HG03571 (cell line): ENCODE results near the gene KMT5B.
"Not testable (repeated sequence)": the region's sequence is repeated elsewhere in the genome, so short reads cannot be mapped to it uniquely, and the experiment has no call there.

Experiments
- ATAC-seq: cut with Tn5 transposase; IDR thresholded peaks from one replicate; pipeline ENCODE4 v1.9.1; 2021; ENCODE audit not compliant: unreplicated experiment

KMT5B gene

GRCh38 chr11:68213135-68213515 lies at the start of gene KMT5B:
Gene KMT5B, minus strand, starts transcription at chr11:68213296. Its CDS starts 23,220 bp downstream, at chr11:68190076.
- no peak for ATAC-seq

GRCh38 chr11:68262544-68262827 lies 49.4 kb upstream of the KMT5B start:
- no peak for ATAC-seq

DNA sequence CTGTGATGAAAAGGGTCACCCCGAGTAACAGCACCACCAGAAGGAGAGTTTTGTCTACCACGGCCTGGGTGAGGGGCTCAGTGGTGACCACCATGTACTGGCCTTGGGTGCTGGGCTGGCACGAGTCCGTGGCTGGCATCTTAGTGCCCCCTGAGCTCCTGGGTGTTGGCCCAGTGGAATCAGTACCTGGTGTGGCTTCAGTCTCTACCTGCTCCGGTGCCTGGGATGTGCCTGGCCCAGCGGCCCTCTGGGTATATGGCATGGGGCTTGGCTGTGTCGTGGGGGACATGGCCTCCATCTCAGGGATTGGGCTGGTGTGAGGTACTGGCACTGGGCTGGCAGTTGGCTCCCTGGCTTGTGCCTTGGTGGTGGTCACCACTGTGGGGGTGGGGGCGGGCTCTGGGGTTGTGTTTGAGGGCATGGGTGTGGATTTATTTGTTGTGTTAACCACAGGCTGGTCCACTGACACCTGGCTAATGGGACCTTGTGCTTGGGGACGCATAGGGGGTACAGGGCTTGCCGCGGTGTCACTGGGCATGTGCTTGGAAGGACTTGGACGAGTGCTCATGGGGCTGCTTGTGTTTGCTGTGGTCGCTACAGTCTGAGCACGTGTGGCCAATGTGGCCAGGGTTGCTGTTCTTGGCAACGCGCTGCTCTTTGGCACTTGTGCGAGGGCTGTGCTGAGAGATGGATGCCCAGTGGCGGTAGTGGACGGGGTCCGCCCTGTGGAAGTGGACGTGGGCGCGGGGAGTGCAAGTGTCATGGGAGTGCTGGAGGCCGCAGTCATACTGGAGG lies 48.9 kb upstream of the KMT5B start:
- ATAC-seq, result no peak

DNA sequence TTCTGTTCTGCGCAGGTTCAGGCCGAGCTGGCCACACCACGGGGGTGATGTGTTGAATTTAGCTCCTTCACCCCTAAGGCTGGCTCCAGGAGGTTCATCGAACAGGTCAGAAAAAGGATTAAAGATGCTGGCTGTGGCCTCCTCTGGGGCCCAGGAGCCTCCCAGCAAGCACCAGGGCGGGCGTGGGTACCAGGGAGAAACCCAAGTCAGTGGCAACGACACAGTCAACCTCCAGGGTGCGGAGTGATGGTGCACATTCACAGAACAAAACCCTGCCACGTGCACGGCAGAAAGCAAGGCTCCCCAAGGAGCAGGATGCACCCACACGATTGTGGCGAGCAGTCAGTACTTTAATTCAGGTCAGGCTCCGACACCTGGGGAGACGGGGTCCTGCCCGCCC lies 47.9 kb upstream of the KMT5B start:
- ATAC-seq, result no peak

DNA sequence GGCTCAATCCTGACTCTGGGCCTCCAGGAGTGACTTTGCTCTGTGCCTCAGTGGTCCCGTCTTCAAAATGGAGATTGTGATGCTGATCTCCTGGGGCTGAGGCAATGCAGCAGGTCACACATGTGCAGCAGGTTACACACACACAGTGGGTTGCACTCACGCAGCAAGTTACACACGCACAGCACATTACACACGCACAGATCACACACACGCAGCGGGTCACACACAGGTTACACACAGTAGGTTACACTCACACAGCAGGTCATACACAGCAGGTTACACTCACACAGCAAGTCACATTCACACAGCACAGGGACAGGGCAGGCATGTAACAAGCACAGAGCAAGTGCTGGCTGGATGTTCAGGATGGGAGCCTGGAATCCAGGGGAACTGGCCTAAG lies 47.4 kb upstream of the KMT5B start:
- no peak for ATAC-seq

- no peak for ATAC-seq
Measured at GRCh38 chr11:68259122-68259959, 46.2 kb upstream of the KMT5B start.

DNA sequence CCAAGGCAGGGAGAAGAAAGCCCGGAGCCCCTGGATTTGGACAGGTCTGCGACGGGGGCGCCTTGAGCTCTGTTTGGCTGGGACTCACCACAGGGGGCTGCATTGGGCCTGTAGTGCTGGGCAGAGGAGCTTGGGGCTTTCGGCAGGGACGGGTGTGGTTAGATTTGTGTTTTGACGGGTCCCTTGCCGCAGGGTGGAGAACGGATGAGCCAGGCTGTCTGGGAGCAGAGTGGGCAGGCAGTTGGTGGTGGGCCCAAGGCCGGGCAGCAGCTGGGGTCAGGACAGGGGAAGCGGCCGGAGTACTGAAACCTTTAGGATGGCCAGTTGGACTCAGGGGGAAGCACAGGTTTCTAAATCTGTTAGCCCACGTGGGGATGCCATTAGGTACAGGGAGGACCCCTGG lies 45.3 kb upstream of the KMT5B start:
- ATAC-seq, result no peak

DNA sequence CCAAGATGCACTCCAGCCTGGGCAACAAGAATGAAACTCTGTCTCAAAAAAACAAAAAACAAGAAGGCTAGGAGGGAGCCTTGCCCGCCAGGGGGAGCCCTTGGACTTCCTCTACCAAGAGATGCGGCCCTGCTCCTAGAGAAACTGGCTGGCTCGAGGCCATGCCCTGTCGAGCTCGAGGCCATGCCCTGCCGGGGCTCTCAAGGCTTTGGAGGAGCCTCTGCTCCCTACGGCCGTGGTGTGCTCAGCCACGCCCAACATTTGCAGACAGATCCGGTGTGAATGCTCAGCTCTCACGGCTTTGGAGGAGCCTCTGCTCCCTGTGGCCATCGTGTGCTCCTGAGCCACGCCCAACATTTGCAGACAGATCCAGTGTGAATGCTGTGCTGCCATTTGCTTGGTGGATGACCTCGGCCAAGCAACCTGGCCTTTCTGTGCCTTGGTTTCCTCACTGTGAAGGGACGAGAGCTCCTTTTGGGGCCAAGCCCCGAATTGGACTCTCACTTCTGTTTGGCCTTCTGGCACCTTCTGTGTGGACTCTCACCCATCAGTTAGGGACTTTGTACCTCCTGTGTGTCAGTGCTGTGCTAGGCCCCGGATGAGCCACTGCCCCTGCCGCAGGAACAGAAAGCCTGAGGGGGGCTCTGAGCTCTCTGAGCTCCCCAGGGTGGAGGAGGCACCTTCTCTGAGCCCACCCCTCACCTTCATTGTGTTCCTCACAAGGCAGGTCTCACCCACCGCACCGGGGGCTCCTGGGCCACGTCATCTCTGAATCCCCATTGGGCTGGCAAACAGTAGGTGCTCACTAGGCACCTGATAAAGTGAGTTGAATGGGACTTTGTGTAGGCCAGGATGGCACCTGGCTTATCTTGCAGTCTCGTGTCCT lies 44.6 kb upstream of the KMT5B start:
- no peak for ATAC-seq

GRCh38 chr11:68256331-68256741 lies 43.2 kb upstream of the KMT5B start:
- no peak for ATAC-seq

DNA sequence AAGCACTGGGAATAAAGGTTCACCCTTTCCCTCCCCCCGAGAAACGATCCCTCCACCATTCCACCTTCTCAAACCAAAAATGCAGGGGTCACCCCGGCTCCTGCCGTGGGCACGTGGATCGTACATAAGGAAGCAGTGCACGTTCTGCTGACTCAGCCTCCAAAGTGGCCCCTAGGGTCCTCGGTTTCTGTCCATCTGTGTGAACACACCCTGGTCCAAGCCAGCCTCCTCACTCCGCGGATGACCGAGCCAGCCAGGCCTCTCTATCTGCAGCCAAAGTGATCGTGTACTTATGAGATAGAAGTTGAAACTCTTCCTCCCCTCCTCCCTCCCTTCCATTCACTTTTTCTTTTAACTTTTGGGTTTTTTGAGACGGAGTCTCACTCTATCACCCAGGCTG lies 42.4 kb upstream of the KMT5B start:
- no peak for ATAC-seq

DNA sequence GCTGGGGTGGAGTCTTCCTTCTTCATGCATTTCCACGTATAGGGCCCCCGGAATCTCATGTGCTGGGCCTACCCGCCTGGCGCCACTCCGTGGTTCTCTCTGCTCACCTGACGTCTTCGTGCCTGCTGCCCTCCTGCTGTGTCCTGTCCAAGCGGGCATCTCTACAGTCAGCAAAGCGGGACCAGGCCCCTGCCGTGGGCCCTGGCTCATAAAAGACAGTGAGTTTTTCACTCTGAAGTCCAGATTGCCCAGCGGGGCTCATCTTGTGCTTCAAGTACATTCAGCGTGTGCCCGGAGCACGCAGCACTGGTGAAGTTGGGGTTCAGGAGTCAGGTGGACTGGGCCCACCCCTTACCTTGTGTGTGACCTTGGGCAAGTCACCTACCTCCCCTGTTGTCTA lies 41.3 kb upstream of the KMT5B start:
- ATAC-seq, result no peak

DNA sequence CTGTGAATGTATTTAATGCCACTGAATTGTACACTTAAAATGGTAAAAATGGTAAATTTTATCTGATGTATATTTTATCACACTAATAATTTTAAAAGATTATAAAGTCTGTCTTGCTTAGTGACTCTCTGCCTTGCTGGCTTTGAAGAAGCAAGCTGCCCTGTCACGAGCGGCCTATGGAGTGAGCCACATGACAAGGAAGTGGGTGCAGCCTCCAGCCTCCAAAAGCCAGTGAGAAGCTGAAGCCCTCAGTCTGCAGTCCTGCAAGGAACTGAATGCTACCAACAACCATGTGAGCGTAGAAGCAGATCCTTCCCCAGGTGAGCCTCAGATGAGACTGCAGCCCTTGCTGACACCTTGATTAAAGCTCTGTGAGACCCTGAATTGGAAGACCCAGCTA lies 38.7 kb upstream of the KMT5B start:
- ATAC-seq, result no peak

GRCh38 chr11:68244912-68245311 lies 31.8 kb upstream of the KMT5B start:
- ATAC-seq, result not testable (repeated sequence)

DNA sequence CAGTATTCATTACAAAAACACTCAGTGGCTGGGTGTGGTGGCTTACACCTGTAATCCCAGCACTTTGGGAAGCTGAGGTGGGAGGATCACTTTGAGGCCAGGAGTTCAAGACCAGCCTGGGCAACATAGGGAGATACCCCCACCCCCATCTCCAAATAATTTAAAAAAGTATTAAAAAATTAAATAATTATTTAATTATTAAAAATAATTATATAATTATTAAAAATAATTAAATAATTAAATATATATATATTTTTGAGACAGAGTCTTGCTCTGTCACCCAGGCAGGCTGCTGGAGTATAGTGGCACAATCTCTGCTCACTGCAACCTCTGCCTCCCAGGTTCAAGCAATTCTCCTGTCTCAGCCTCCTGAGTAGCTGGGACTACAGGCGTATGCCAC lies 30.8 kb upstream of the KMT5B start:
- ATAC-seq, result not testable (repeated sequence)

GRCh38 chr11:68242616-68243015 lies 29.5 kb upstream of the KMT5B start:
- ATAC-seq, result no peak

DNA sequence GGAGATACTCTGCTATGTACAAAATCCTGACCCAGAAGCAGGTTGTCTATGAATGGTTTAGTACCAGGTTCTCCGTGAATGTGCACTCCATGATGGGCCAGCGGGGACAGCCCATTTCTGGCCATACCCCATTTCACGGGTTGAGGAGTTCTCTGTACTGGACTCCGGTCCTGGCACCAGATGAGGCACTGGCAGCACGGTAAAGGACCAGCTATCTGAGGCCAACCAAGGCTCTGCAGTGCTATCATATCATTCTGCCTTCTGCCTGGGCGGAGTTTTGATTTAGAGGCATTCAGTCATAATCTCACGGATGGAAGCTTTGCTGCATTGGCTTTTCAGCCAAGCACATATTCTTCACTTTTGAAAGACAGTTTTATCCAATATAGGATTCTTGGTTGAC lies 18.5 kb upstream of the KMT5B start:
- ATAC-seq, result no peak

GRCh38 chr11:68229601-68230000 lies 16.5 kb upstream of the KMT5B start:
- no peak for ATAC-seq

GRCh38 chr11:68226421-68226820 lies 13.3 kb upstream of the KMT5B start:
- ATAC-seq, result no peak

DNA sequence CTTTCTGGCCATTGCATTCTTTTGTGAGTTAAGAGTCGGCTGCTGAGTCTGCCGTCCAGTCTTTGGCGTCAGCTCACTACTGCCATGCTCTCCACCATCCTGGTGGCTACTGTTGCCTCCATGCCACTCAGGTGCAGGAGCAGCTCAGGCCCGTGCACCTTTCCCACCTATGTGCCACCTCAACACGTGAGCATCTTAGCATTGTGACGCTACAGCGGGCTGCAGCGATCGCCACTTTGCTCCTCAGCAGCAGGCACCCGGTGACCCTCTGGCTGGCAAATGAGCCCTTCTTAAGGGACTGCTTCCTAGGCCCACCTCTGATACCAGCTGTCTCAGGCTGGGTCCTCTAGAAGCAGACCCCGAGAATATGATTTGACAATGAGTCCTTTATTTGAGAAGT lies 11.5 kb upstream of the KMT5B start:
- no peak for ATAC-seq

DNA sequence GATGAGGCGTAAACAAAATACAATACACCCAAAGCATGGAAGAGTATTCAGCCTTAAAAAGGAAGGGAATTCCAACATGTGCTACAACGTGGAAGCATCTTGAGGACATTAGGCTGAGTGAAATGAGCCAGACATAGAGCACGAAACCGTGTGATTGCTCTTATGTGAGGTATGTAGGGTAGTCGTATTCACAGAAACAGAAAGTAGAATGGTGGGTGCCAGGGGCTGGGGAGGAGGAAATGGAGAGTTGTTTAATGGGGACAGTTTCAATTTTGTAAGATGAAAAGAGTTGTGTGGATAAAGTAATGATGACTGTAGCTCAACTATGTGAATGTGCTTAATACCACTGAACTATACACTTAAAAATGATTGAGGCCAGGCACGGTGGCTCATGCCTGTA lies 10.2 kb upstream of the KMT5B start:
- ATAC-seq, result no peak

- no peak for ATAC-seq
Measured at GRCh38 chr11:68221406-68221805, 8.3 kb upstream of the KMT5B start.
